RWPE2 (cell line): ENCODE results near the gene SLC26A6.

Source experiments
- ATAC-seq: fragments of 200-7000 bp; cut with Tn5 transposase; 3 replicates; pipeline ENCODE4 v1.9.1; 2021; ENCODE audit warnings: low read depth
- DNase-seq: peaks from one replicate; pipeline ENCODE4 v3.0.0-alpha.2; 2020; ENCODE audit warnings: low spot score
- H3K27ac ChIP-seq: fragments of 450-650 bp; 2 replicates; pipeline ENCODE4 v1.5.1; 2017; ENCODE audit warnings: mild to moderate bottlenecking; ENCODE audit not compliant: poor library complexity, severe bottlenecking
- H3K27me3 ChIP-seq: fragments of 250-450 bp; sonication (Bioruptor Pico); 2 replicates; pipeline ENCODE4 v1.5.1; 2021; ENCODE audit warnings: mild to moderate bottlenecking, moderate library complexity; ENCODE audit not compliant: insufficient read depth, poor library complexity, severe bottlenecking
- H3K36me3 ChIP-seq: fragments of 250-450 bp; sonication (Bioruptor Pico); 2 replicates; pipeline ENCODE4 v1.5.1; 2020; ENCODE audit warnings: low read depth, mild to moderate bottlenecking, moderate library complexity
- H3K4me1 ChIP-seq: fragments of 250-450 bp; sonication (Bioruptor Pico); 2 replicates; pipeline ENCODE4 v1.5.1; 2021; ENCODE audit warnings: mild to moderate bottlenecking, moderate library complexity; ENCODE audit not compliant: insufficient read depth, poor library complexity, severe bottlenecking
- H3K4me3 ChIP-seq: fragments of 250-450 bp; sonication (Bioruptor Pico); 2 replicates; pipeline ENCODE4 v1.5.1; 2021; ENCODE audit warnings: mild to moderate bottlenecking, moderate library complexity; ENCODE audit not compliant: severe bottlenecking
- H3K9me3 ChIP-seq: fragments of 250-450 bp; sonication (Bioruptor Pico); 2 replicates; pipeline ENCODE4 v1.5.1; 2021; ENCODE audit warnings: mild to moderate bottlenecking, moderate library complexity; ENCODE audit not compliant: severe bottlenecking
- CTCF ChIP-seq: fragments of 450-650 bp; IDR thresholded peaks from one replicate; pipeline ENCODE4 v1.5.1; 2017; ENCODE audit warnings: mild to moderate bottlenecking, moderate library complexity; ENCODE audit not compliant: poor library complexity, severe bottlenecking

Gene SLC26A6

GRCh38 chr3:48628277-48629017, 6.8 kb downstream of the SLC26A6 start:
- no peaks in the 10 kb centered on the region for H3K9me3 ChIP-seq
- H3K27me3 ChIP-seq: no peaks in the 10 kb centered on the region
- no peak for DNase-seq
- H3K27ac ChIP-seq: no peak overlapping the region
- no peaks in the 10 kb centered on the region for H3K4me1 ChIP-seq
- peaks cover 78% of the 10 kb centered on the region for H3K36me3 ChIP-seq
- TF ChIP-seq CTCF: no peak
- no peak for ATAC-seq
- H3K4me3 ChIP-seq: no peak overlapping the region

- no peaks in the 10 kb centered on the region for H3K27me3 ChIP-seq
- TF ChIP-seq CTCF: no peak
- ATAC-seq (no peak), DNase-seq (no peak)
- no peaks in the 10 kb centered on the region for H3K4me1 ChIP-seq
- H3K9me3 ChIP-seq: no peaks in the 10 kb centered on the region
- H3K4me3 ChIP-seq: no peak overlapping the region
- peaks cover 49% of the 10 kb centered on the region for H3K36me3 ChIP-seq
- H3K27ac ChIP-seq: no peak overlapping the region
These were observed 9.7 kb downstream of the SLC26A6 start for GRCh38 chr3:48625600-48625999.

- no peak for ATAC-seq
- Histone ChIP-seq H3K4me1 (no peaks in the 10 kb centered on the region), H3K4me3 (no peak overlapping the region), H3K27me3 (no peaks in the 10 kb centered on the region), H3K9me3 (no peaks in the 10 kb centered on the region), H3K36me3 (peaks cover 41% of the 10 kb centered on the region), H3K27ac (no peak overlapping the region)
- DNase-seq: no peak
- no peak for TF ChIP-seq CTCF
These were observed 10.5 kb downstream of the SLC26A6 start for GRCh38 chr3:48624767-48625166.

- ATAC-seq (no peak), DNase-seq (no peak)
- H3K36me3 ChIP-seq: peaks cover 33% of the 10 kb centered on the region
- H3K27me3 ChIP-seq: no peaks in the 10 kb centered on the region
- no peaks in the 10 kb centered on the region for H3K4me1 ChIP-seq
- no peak overlapping the region for H3K27ac ChIP-seq
- H3K4me3 ChIP-seq: no peak overlapping the region
- no peaks in the 10 kb centered on the region for H3K9me3 ChIP-seq
- TF ChIP-seq CTCF: no peak
These were observed 11.3 kb downstream of the SLC26A6 start for GRCh38 chr3:48623851-48624547.

GRCh38 chr3:48621461-48621869, 13.8 kb downstream of the SLC26A6 start, which contains the start of gene TMEM89:
Gene TMEM89 (minus strand): TSS chr3:48621769. CDS start chr3:48621756, 13 bp downstream.
- peaks cover 17% of the 10 kb centered on the region for H3K9me3 ChIP-seq
- no peak within 1 kb of the TSS for H3K4me3 ChIP-seq
- no peak within 1 kb of the TSS for H3K27ac ChIP-seq
- no peak for TF ChIP-seq CTCF
- H3K36me3 ChIP-seq: peaks cover 18% of the 10 kb centered on the region
- DNase-seq (peak; percentile 61), ATAC-seq (peak; percentile 20; the same call in 1 of the 3 replicates)
- H3K27me3 ChIP-seq: no peaks in the 10 kb centered on the region
- H3K4me1 ChIP-seq: no peaks in the 10 kb centered on the region
